HG03571 (cell line): ENCODE measurements around the gene ZNF521.

Source experiments
- ATAC-seq: cut with Tn5 transposase; IDR thresholded peaks from one replicate; pipeline ENCODE4 v1.9.1; 2021; ENCODE audit not compliant: unreplicated experiment

The ZNF521 gene

GRCh38 chr18:25253779-25254178, 98.2 kb downstream of the ZNF521 start:
- ATAC-seq: no peak

GRCh38 chr18:25253136-25253535, 98.8 kb downstream of the ZNF521 start:
- no peak for ATAC-seq

- no peak for ATAC-seq
Observed at GRCh38 chr18:25251068-25251467, 100.9 kb downstream of the ZNF521 start.

- ATAC-seq: no peak
Observed at GRCh38 chr18:25250474-25250851, 101.5 kb downstream of the ZNF521 start.

GRCh38 chr18:25248755-25249154, 103.2 kb downstream of the ZNF521 start:
- no peak for ATAC-seq

GRCh38 chr18:25247725-25248124, 104.2 kb downstream of the ZNF521 start:
- no peak for ATAC-seq

GRCh38 chr18:25244924-25245698, 106.9 kb downstream of the ZNF521 start:
- no peak for ATAC-seq

- ATAC-seq: no peak
Observed at GRCh38 chr18:25244170-25244569, 107.8 kb downstream of the ZNF521 start.

GRCh38 chr18:25243754-25244153, 108.2 kb downstream of the ZNF521 start:
- no peak for ATAC-seq

GRCh38 chr18:25243257-25243656, 108.7 kb downstream of the ZNF521 start:
- no peak for ATAC-seq

GRCh38 chr18:25240420-25240770, 111.6 kb downstream of the ZNF521 start:
- ATAC-seq: no peak

GRCh38 chr18:25239581-25240419, 112.2 kb downstream of the ZNF521 start:
- no peak for ATAC-seq

- ATAC-seq: no peak
Observed at GRCh38 chr18:25239151-25239550, 112.8 kb downstream of the ZNF521 start.

- ATAC-seq: no peak
Observed at GRCh38 chr18:25237571-25238267, 114.2 kb downstream of the ZNF521 start.

- ATAC-seq: no peak
Observed at GRCh38 chr18:25236736-25237135, 115.2 kb downstream of the ZNF521 start.

GRCh38 chr18:25235401-25236042, 116.4 kb downstream of the ZNF521 start:
- no peak for ATAC-seq

GRCh38 chr18:25234740-25235345, 117.1 kb downstream of the ZNF521 start:
- ATAC-seq: no peak

GRCh38 chr18:25234322-25234639, 117.7 kb downstream of the ZNF521 start:
- ATAC-seq: no peak

- no peak for ATAC-seq
Observed at GRCh38 chr18:25233528-25234321, 118.2 kb downstream of the ZNF521 start.

- ATAC-seq: no peak
Observed at GRCh38 chr18:25231327-25231691, 120.7 kb downstream of the ZNF521 start.
